GM12865 (cell line): ENCODE data around the gene ASCC1.
A peak's percentile ranks its signal among the peaks of the same experiment; 100 is the strongest.
"Not testable (repeated sequence)": the region's sequence is repeated elsewhere in the genome, so short reads cannot be mapped to it uniquely, and the experiment has no call there.

ENCODE experiments used
- DNase-seq: peaks from one replicate; pipeline ENCODE4 v3.0.0; 2010; ENCODE audit warnings: low read depth
- H3K4me3 ChIP-seq: 2 replicates; pipeline ENCODE4 v1.5.1; 2011; ENCODE audit warnings: mild to moderate bottlenecking, low read depth, low read length, control low read depth
- CTCF ChIP-seq: IDR thresholded peaks from 2 replicates; pipeline ENCODE4 v1.5.1; 2011; ENCODE audit warnings: low read length, control low read depth, low read depth, inconsistent platforms; ENCODE audit not compliant: insufficient read depth; ENCODE audit errors: missing control alignments

ASCC1 gene

GRCh38 chr10:72228318-72228751, 12.3 kb upstream of the ASCC1 start:
- TF ChIP-seq CTCF = no peak
- no peak for DNase-seq
- no peak overlapping the region for H3K4me3 ChIP-seq

DNA sequence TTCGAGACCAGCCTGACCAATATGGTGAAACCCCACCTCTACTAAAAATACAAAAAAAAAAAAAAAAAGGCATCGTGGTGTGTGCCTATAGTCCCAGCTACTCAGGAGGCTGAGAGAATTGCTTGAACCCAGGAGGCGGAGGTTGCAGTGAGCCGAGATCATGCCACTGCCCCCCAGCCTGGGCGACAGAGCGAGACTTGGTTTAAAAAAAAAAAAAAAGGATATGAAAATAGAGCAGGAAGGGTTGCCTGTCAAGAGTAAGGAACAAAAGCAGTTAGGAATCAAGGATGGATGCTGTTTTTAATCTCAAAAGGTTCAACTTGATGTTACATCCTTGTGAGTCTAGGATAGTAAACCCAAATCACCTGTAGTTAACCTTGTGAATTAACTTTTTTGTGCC, 11.8 kb upstream of the ASCC1 start:
- TF ChIP-seq CTCF = no peak
- DNase-seq = no peak
- H3K4me3 ChIP-seq = no peak overlapping the region

DNA sequence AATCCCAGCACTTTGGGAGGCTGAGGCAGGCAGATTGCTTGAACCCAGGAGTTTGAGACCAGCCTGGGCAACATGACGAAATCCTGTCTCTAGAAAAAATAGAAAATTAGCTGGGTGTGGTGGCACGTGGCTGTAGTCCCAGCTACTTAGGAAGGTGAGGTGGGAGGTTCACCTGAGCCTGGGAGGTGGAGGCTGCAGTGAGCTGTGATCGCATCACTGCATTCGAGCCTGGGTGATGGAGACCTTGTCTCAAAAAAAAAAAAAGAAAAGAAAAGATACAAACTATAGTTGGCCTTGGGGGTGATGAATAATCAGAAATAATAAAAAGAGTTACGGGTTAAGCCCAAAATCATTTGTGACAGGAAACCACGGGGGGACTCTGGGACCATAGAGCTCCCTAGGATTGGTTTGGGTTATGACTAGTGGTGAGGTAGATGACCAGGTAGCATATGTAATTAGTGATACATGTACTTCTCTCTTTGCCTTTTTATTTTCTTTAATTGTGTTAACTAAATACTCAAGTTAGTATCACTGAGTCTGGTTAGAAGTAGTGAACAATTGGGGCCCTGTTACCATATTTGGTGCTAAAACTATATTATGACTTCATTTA, 10.4 kb upstream of the ASCC1 start:
- DNase-seq = no peak
- no peak for TF ChIP-seq CTCF
- no peak overlapping the region for H3K4me3 ChIP-seq

- DNase-seq, H3K4me3 ChIP-seq: not testable (repeated sequence)
Measured at GRCh38 chr10:72224191-72224590, 8.1 kb upstream of the ASCC1 start.

DNA sequence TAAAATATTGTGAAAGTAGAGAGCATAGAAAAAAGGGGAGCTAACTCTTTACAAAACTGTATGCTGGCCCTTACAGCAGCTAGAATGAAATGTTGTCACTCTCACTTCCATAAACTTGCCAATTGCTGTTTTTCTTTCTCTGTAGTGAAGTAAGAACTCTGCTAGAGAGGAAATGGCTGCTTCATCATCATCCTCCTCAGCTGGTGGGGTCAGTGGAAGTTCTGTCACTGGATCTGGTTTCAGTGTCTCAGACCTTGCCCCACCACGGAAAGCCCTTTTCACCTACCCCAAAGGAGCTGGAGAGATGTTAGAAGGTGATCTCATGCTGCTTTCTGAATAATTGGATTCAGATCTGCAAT, 7.6 kb upstream of the ASCC1 start:
- TF ChIP-seq CTCF = no peak
- DNase-seq = peak; percentile 42
- H3K4me3 ChIP-seq = no peak overlapping the region

- TF ChIP-seq CTCF = no peak
- no peak for DNase-seq
Measured at GRCh38 chr10:72221278-72221677, 5.2 kb upstream of the ASCC1 start.

DNA sequence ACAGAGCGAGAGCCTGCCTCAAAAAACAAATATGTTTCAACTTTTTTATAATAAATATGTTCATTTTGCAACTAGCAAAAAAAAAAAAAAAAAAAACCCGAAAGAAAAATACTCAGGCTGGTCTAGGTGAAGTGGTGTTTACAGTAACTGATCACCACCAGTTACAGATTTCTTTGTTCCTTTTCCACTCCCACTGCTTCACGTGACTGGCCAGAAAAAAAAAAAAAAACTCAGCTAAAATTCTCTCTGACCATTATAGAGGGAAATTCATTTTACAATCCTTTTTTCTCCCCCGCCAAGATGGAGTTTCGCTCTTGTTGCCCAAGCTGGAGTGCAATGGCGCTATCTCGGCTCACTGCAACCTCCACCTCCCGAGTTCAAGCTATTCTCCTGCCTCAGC, 4.6 kb upstream of the ASCC1 start:
- no peak for TF ChIP-seq CTCF
- no peak for DNase-seq
- H3K4me3 ChIP-seq = no peak overlapping the region

More at GRCh38 chr10:72221278-72221677, 5.2 kb upstream of the ASCC1 start:
- H3K4me3 ChIP-seq = no peak overlapping the region
